Measurements from ENCODE around the gene TOMM6. TPM values are rescaled to one million over a fixed set of nuclear protein-coding genes. Genes with fewer than 3 reads are reported as not detected.

The TOMM6 gene
- total RNA-seq, 1 experiment from 2014 or later, result 292 TPM

- H3K36me3 ChIP-seq (ENCODE audit: control insufficient read depth in 1 of 2, insufficient read depth in 2 of 2, low read length in 2 of 2), result no peaks in the 10 kb centered on the region
- ChIA-PET POLR2A (no interaction called here), CTCF (no interaction called here), RAD21 (ENCODE audit: low non-redundant PET in 1 of 2, low total read pairs in 2 of 2, uncharacterized antibody in 2 of 2, unreplicated experiment in 2 of 2) (no interaction called here)
- H3K4me2 ChIP-seq (ENCODE audit: low read length), result no peak overlapping the region
- H3K27ac ChIP-seq (ENCODE audit: low read depth, low read length), result no peak overlapping the region
- TF ChIP-seq FOSL1 (IDR thresholded peaks at IDR 0.05; ENCODE audit: low read depth) (no peak), EGR1 (IDR thresholded peaks at IDR 0.05; ENCODE audit: low read depth) (no peak), POLR2AphosphoS5 (IDR thresholded peaks at IDR 0.05; ENCODE audit: low read depth, low read length) (no peak), ZNF274 (IDR thresholded peaks at IDR 0.05; ENCODE audit: low read depth, low read length) (no peak), EZH2phosphoT487 (IDR thresholded peaks at IDR 0.05; ENCODE audit: borderline replicate concordance) (no peak), CTCF (IDR thresholded peaks at IDR 0.05 in 2 of 3, conservative IDR thresholded peaks at IDR 0.05 in 1 of 3; ENCODE audit: borderline replicate concordance in 1 of 3, insufficient read depth in 1 of 3, low read depth in 2 of 3, low read length in 2 of 3) (no peak), SP1 (IDR thresholded peaks at IDR 0.05; ENCODE audit: low read depth) (no peak), MAX (IDR thresholded peaks at IDR 0.05) (no peak), ATF3 (IDR thresholded peaks at IDR 0.05) (no peak), POLR2A (IDR thresholded peaks at IDR 0.05; ENCODE audit: borderline replicate concordance, extremely low read depth, insufficient read depth, insufficient read length) (no peak), CBX3 (IDR thresholded peaks at IDR 0.05; ENCODE audit: low read depth) (no peak), ZBTB33 (IDR thresholded peaks at IDR 0.05; ENCODE audit: extremely low read depth, insufficient replicate concordance, low read length) (no peak)
- H3K9ac ChIP-seq (ENCODE audit: low read length), result no peak overlapping the region
- H3K9me3 ChIP-seq (ENCODE audit: control insufficient read depth in 1 of 2, insufficient read depth in 1 of 2, low read depth in 1 of 2, low read length in 2 of 2), result no peaks in the 10 kb centered on the region
- no peaks in the 10 kb centered on the region for H3K79me2 ChIP-seq (ENCODE audit: insufficient read depth, low read length)
- H3K9me2 ChIP-seq (ENCODE audit: insufficient read depth), result no peaks in the 10 kb centered on the region
- no peak overlapping the region for H3K4me3 ChIP-seq (replicated peaks in 1 of 2; ENCODE audit: low read depth in 1 of 2, low read length in 2 of 2)
- no peak for ATAC-seq
- H2AFZ ChIP-seq (ENCODE audit: low read depth, low read length, poor library complexity, severe bottlenecking), result no peak overlapping the region
- no peak for DNase-seq (ENCODE audit: low read depth, low spot score)
- no TSS peak for BruUV-seq (replicated peaks)
- no peaks in the 10 kb centered on the region for H4K20me1 ChIP-seq (ENCODE audit: insufficient read depth)
- H3K4me1 ChIP-seq (ENCODE audit: control insufficient read depth in 1 of 2, insufficient read depth in 2 of 2, low read length in 2 of 2), result peaks cover 10 to 29% of the 10 kb centered on the region in 2 experiments
- no peaks in the 10 kb centered on the region for H3K27me3 ChIP-seq (ENCODE audit: insufficient read depth, low read length)
- intact Hi-C loops (cut with micrococcal nuclease), result no loop called here
These were observed 48.5 kb upstream of the TOMM6 start for GRCh38 chr6:41739041-41739440.
